Liver (tissue), 9 donors: ENCODE data around the gene SLC7A6. TPM values are rescaled to one million over a fixed set of nuclear protein-coding genes. Genes with fewer than 3 reads are reported as not detected.

ENCODE experiments used
- DNase-seq: peaks from one replicate; pipeline ENCODE4 v3.0.0-alpha.2; 2017; ENCODE audit warnings: low spot score
- H3K27ac ChIP-seq, 2 donors: one replicate each; pipeline ENCODE4 v1.7.0; 2013; ENCODE audit warnings: inconsistent platforms in 2 of 2, low read length in 2 of 2, control low read depth in 1 of 2, low read depth in 1 of 2, mild to moderate bottlenecking in 1 of 2
- H3K27me3 ChIP-seq, 4 donors: one replicate each; pipeline versions ENCODE4 v1.6.1 to v1.7.0; 2013; ENCODE audit warnings: low read length in 3 of 4, inconsistent platforms in 1 of 4, mild to moderate bottlenecking in 1 of 4, moderate library complexity in 1 of 4; ENCODE audit not compliant: control insufficient read depth in 4 of 4, insufficient read depth in 4 of 4
- H3K36me3 ChIP-seq, 4 donors: one replicate each; pipeline versions ENCODE4 v1.6.1 to v1.7.0; 2013; ENCODE audit warnings: low read length in 3 of 4, mild to moderate bottlenecking in 3 of 4, low read depth in 1 of 4, moderate library complexity in 1 of 4; ENCODE audit not compliant: control insufficient read depth in 4 of 4, insufficient read depth in 3 of 4
- H3K4me1 ChIP-seq, 4 donors: one replicate each; pipeline versions ENCODE4 v1.6.1 to v1.7.0; 2013; ENCODE audit warnings: low read length in 3 of 4, mild to moderate bottlenecking in 3 of 4, moderate library complexity in 1 of 4; ENCODE audit not compliant: control insufficient read depth in 4 of 4, insufficient read depth in 4 of 4
- H3K4me3 ChIP-seq, 3 donors: one replicate each; pipeline versions ENCODE4 v1.6.1 to v1.7.0; 2013; ENCODE audit warnings: low read length in 3 of 3, control low read depth in 1 of 3, low read depth in 1 of 3, mild to moderate bottlenecking in 1 of 3
- H3K9ac ChIP-seq, 2 donors: one replicate each; pipeline ENCODE4 v1.7.0; 2013; ENCODE audit warnings: low read length in 2 of 2, mild to moderate bottlenecking in 2 of 2, moderate library complexity in 2 of 2, control low read depth in 1 of 2, low read depth in 1 of 2
- H3K9me3 ChIP-seq, 4 donors: one replicate each; pipeline versions ENCODE4 v1.6.1 to v1.7.0; 2013; ENCODE audit warnings: low read length in 3 of 4; ENCODE audit not compliant: control insufficient read depth in 4 of 4
- EGR1 ChIP-seq, 2 donors: IDR thresholded peaks; 2 replicates each; pipeline ENCODE4 v1.6.1; 2016 to 2018; ENCODE audit warnings: antibody characterized with exemption in 2 of 2, low read depth in 2 of 2
- FOXA1 ChIP-seq: IDR thresholded peaks from 2 replicates; pipeline ENCODE4 v1.6.1; 2016; ENCODE audit warnings: antibody characterized with exemption
- FOXA2 ChIP-seq: IDR thresholded peaks from 2 replicates; pipeline ENCODE4 v1.6.1; 2016; ENCODE audit warnings: antibody characterized with exemption
- HNF4A ChIP-seq, 2 donors: conservative IDR thresholded peaks; 2 replicates each; pipeline ENCODE4 v1.6.1; 2016; ENCODE audit warnings: antibody characterized with exemption in 2 of 2, mild to moderate bottlenecking in 2 of 2
- HNF4G ChIP-seq: IDR thresholded peaks from 2 replicates; pipeline ENCODE4 v1.6.1; 2016; ENCODE audit warnings: antibody characterized with exemption
- JUND ChIP-seq, 2 donors: IDR thresholded peaks; 2 replicates each; pipeline ENCODE4 v1.6.1; 2016; ENCODE audit warnings: antibody characterized with exemption in 2 of 2
- NR2F2 ChIP-seq: IDR thresholded peaks from 2 replicates; pipeline ENCODE4 v1.6.1; 2016; ENCODE audit warnings: antibody characterized with exemption
- RAD21 ChIP-seq, 2 donors: IDR thresholded peaks; 2 replicates each; pipeline ENCODE4 v1.6.1; 2016; ENCODE audit warnings: antibody characterized with exemption in 2 of 2, mild to moderate bottlenecking in 2 of 2
- RXRA ChIP-seq, 2 donors: IDR thresholded peaks; 2 replicates each; pipeline ENCODE4 v1.6.1; 2017 to 2018; ENCODE audit warnings: antibody characterized with exemption in 2 of 2, mild to moderate bottlenecking in 1 of 2
- SP1 ChIP-seq: IDR thresholded peaks from 2 replicates; pipeline ENCODE4 v1.6.1; 2018; ENCODE audit warnings: antibody characterized with exemption, mild to moderate bottlenecking
- TAF1 ChIP-seq: conservative IDR thresholded peaks from 2 replicates; pipeline ENCODE4 v1.6.1; 2016; ENCODE audit warnings: antibody characterized with exemption, mild to moderate bottlenecking
- YY1 ChIP-seq: IDR thresholded peaks from 2 replicates; pipeline ENCODE4 v1.6.1; 2016; ENCODE audit warnings: antibody characterized with exemption, mild to moderate bottlenecking
- WGBS: extraction: QIAGEN DNeasy Blood & Tissue Kit; methylation state at CpG from one replicate; pipeline ENCODE4 v1.1.7; 2013; 5-methylcytosine and 5-hydroxymethylcytosine counted together
- polyA plus RNA-seq, 2 donors: library from polyadenylated mRNA; stranded (reverse) in 1 of 2; unstranded in 1 of 2; fragments of 200-250 nt in 1 of 2; fragments of >200 nt in 1 of 2; fragmentation: Nextera tagmentation in 1 of 2; extraction: Ambion mirVana in 1 of 2; gene quantifications; one replicate each; pipeline versions ENCODE4 v1.2.1 to v1.2.3, GENCODE V29; 2013 to 2015
- total RNA-seq, 2 donors: library from RNA; depleted of rRNA; stranded (reverse); fragments of >200 nt; gene quantifications; one replicate each; pipeline ENCODE4 v1.2.3, GENCODE V29; 2014
- TF ChIP-seq, protein P1 (sequence below): IDR thresholded peaks from 2 replicates; pipeline ENCODE4 v1.6.1; 2016; ENCODE audit warnings: antibody characterized with exemption
- TF ChIP-seq, protein P2 (sequence below): IDR thresholded peaks from 2 replicates; pipeline ENCODE4 v1.6.1; 2016; ENCODE audit warnings: antibody characterized with exemption
- TF ChIP-seq, protein P3 (sequence below): IDR thresholded peaks from 2 replicates; pipeline ENCODE4 v1.6.1; 2016; ENCODE audit warnings: antibody characterized with exemption, mild to moderate bottlenecking
- TF ChIP-seq, protein P4 (sequence below): IDR thresholded peaks from 2 replicates; pipeline ENCODE4 v1.6.1; 2016; ENCODE audit warnings: antibody characterized with exemption
- TF ChIP-seq, protein P5 (sequence below): fragments of 150-350 bp; IDR thresholded peaks from 2 replicates; pipeline ENCODE4 v1.5.1; 2017; ENCODE audit warnings: improper control_type of control experiment, low read depth, low read length; ENCODE audit not compliant: missing input control
- donor health status: healthy.
- donor health status: healthy.
- donor health status: healthy.
- donor health status: healthy.
- donor health status: healthy.

SLC7A6 gene
- total and polyA plus RNA-seq, 4 donors = 1.2 to 4.9 (median 1.9) TPM

DNA sequence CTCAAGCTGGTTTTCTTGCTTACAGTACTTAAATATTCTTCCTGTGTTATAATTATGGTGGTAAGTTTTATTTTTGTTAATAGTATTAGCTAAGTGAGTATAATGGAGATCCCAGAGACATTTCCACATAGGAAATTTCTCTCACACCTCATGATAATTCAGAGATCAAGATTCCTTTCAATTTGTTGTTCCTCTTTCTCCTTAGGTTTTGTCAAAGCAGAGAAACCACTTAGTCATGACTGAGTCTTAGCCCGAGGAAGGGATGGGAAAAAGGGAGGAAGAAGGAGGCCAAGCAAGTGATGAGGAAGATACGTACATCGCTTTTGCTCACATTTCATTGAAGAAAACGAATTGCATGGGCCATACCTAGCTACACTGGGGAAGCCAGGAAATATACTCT is 46.8 kb upstream of the SLC7A6 start:
- Histone ChIP-seq H3K36me3 (peaks cover 0 to 5% (median 4%) of the 10 kb centered on the region in 4 donors), H3K4me3 (no peak overlapping the region), H3K4me1 (peaks cover 0 to 5% (median 2%) of the 10 kb centered on the region in 4 donors), H3K27ac (no peak overlapping the region), H3K9me3 (no peaks in the 10 kb centered on the region), H3K27me3 (no peaks in the 10 kb centered on the region), H3K9ac (no peak overlapping the region)
- DNase-seq = no peak
- no peak for TF ChIP-seq TAF1
- no peak for TF ChIP-seq JUND (IDR thresholded peaks at IDR 0.05)
- TF ChIP-seq RAD21 (IDR thresholded peaks at IDR 0.05) = no peak
- TF ChIP-seq, protein P1, sequence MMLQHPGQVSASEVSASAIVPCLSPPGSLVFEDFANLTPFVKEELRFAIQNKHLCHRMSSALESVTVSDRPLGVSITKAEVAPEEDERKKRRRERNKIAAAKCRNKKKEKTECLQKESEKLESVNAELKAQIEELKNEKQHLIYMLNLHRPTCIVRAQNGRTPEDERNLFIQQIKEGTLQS = no peak
- TF ChIP-seq RXRA (IDR thresholded peaks at IDR 0.05) = no peak
- TF ChIP-seq HNF4A (conservative IDR thresholded peaks at IDR 0.05) = no peak
- no peak for TF ChIP-seq FOXA2
- TF ChIP-seq, protein P2, sequence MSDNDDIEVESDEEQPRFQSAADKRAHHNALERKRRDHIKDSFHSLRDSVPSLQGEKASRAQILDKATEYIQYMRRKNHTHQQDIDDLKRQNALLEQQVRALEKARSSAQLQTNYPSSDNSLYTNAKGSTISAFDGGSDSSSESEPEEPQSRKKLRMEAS = no peak
- TF ChIP-seq, protein P3, sequence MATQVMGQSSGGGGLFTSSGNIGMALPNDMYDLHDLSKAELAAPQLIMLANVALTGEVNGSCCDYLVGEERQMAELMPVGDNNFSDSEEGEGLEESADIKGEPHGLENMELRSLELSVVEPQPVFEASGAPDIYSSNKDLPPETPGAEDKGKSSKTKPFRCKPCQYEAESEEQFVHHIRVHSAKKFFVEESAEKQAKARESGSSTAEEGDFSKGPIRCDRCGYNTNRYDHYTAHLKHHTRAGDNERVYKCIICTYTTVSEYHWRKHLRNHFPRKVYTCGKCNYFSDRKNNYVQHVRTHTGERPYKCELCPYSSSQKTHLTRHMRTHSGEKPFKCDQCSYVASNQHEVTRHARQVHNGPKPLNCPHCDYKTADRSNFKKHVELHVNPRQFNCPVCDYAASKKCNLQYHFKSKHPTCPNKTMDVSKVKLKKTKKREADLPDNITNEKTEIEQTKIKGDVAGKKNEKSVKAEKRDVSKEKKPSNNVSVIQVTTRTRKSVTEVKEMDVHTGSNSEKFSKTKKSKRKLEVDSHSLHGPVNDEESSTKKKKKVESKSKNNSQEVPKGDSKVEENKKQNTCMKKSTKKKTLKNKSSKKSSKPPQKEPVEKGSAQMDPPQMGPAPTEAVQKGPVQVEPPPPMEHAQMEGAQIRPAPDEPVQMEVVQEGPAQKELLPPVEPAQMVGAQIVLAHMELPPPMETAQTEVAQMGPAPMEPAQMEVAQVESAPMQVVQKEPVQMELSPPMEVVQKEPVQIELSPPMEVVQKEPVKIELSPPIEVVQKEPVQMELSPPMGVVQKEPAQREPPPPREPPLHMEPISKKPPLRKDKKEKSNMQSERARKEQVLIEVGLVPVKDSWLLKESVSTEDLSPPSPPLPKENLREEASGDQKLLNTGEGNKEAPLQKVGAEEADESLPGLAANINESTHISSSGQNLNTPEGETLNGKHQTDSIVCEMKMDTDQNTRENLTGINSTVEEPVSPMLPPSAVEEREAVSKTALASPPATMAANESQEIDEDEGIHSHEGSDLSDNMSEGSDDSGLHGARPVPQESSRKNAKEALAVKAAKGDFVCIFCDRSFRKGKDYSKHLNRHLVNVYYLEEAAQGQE = no peak
- TF ChIP-seq, protein P4, sequence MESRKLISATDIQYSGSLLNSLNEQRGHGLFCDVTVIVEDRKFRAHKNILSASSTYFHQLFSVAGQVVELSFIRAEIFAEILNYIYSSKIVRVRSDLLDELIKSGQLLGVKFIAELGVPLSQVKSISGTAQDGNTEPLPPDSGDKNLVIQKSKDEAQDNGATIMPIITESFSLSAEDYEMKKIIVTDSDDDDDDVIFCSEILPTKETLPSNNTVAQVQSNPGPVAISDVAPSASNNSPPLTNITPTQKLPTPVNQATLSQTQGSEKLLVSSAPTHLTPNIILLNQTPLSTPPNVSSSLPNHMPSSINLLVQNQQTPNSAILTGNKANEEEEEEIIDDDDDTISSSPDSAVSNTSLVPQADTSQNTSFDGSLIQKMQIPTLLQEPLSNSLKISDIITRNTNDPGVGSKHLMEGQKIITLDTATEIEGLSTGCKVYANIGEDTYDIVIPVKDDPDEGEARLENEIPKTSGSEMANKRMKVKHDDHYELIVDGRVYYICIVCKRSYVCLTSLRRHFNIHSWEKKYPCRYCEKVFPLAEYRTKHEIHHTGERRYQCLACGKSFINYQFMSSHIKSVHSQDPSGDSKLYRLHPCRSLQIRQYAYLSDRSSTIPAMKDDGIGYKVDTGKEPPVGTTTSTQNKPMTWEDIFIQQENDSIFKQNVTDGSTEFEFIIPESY = no peak
- 90% methylated on average over 4 of the region's 4 CpGs for WGBS

DNA sequence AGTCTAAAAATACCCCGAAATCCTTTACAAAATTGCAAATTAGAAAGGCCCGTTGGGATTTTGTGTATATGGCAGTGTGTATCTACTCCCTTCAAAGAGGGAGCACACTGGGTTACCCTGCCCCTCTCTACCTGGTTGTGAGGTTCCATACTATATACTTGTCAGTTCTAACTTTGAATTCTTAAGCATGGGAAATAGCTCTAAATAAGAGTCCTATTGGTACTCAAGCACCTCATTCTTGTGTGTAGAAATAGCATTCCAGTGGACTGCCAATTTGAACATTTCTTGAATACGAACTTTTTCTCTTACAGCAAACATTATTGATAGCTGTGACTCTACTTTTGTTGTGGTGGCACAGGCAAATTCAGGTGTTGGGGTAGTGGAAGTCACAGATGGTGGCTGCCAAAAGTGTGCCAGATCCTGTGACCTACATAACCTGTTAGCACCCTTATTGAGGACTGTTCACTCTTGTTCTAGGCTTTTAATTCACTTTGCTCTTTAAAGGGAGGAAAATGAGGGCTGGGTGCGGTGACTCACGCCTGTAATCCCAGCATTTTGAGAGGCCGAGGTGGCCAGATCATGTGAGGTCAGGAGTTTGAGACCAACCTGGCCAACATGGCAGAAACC is 44.5 kb upstream of the SLC7A6 start:
- Histone ChIP-seq H3K4me1 (peaks cover 0 to 5% (median 3%) of the 10 kb centered on the region in 4 donors), H3K9me3 (no peaks in the 10 kb centered on the region), H3K27ac (no peak overlapping the region), H3K4me3 (no peak overlapping the region), H3K9ac (no peak overlapping the region), H3K27me3 (no peaks in the 10 kb centered on the region), H3K36me3 (peaks cover 0 to 5% (median 3%) of the 10 kb centered on the region in 4 donors)
- DNase-seq = no peak
- no peak for TF ChIP-seq YY1
- TF ChIP-seq, protein P4 = no peak
- TF ChIP-seq, protein P2 = no peak
- no peak for TF ChIP-seq FOXA2
- no peak for TF ChIP-seq JUND (IDR thresholded peaks at IDR 0.05)
- TF ChIP-seq NR2F2 = no peak
- no peak for TF ChIP-seq RXRA (IDR thresholded peaks at IDR 0.05)
- TF ChIP-seq EGR1 (IDR thresholded peaks at IDR 0.05; ENCODE audit: low read depth in 2 of 2) = no peak
- no peak for TF ChIP-seq HNF4A (conservative IDR thresholded peaks at IDR 0.05)
- TF ChIP-seq, protein P5, sequence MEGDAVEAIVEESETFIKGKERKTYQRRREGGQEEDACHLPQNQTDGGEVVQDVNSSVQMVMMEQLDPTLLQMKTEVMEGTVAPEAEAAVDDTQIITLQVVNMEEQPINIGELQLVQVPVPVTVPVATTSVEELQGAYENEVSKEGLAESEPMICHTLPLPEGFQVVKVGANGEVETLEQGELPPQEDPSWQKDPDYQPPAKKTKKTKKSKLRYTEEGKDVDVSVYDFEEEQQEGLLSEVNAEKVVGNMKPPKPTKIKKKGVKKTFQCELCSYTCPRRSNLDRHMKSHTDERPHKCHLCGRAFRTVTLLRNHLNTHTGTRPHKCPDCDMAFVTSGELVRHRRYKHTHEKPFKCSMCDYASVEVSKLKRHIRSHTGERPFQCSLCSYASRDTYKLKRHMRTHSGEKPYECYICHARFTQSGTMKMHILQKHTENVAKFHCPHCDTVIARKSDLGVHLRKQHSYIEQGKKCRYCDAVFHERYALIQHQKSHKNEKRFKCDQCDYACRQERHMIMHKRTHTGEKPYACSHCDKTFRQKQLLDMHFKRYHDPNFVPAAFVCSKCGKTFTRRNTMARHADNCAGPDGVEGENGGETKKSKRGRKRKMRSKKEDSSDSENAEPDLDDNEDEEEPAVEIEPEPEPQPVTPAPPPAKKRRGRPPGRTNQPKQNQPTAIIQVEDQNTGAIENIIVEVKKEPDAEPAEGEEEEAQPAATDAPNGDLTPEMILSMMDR = no peak
- TF ChIP-seq, protein P1 = no peak
- TF ChIP-seq TAF1 = no peak
- TF ChIP-seq SP1 = no peak
- TF ChIP-seq FOXA1 = no peak
- no peak for TF ChIP-seq HNF4G
- WGBS = 94% methylated on average over 6 of the region's 6 CpGs
